Stimulated activated CD8-positive, alpha-beta memory T cell treated with anti-CD3 and anti-CD28 coated beads, Interleukin-15, amount 100 ng/mL, for 1 hour (primary cell): ENCODE data around the gene KRT7.
"Not testable (repeated sequence)": the region's sequence is repeated elsewhere in the genome, so short reads cannot be mapped to it uniquely, and the experiment has no call there.

Experiments used
- DNase-seq: peaks from one replicate; pipeline ENCODE4 v3.0.0-alpha.2; 2020; ENCODE audit warnings: low read depth

Gene KRT7

GRCh38 chr12:52243856-52244614 is 11.0 kb downstream of the KRT7 start:
- DNase-seq: peak; percentile 30

- no peak for DNase-seq
These were observed 11.6 kb downstream of the KRT7 start for GRCh38 chr12:52244615-52244994.

GRCh38 chr12:52245259-52245961 is 12.4 kb downstream of the KRT7 start:
- no peak for DNase-seq

- no peak for DNase-seq
These were observed 13.0 kb downstream of the KRT7 start for GRCh38 chr12:52245962-52246569.

- DNase-seq: no peak
These were observed 13.9 kb downstream of the KRT7 start for GRCh38 chr12:52246720-52247621.

GRCh38 chr12:52247622-52248540 is 14.8 kb downstream of the KRT7 start:
- DNase-seq: no peak

GRCh38 chr12:52248541-52249461 is 15.8 kb downstream of the KRT7 start:
- DNase-seq: no peak

GRCh38 chr12:52249511-52250047 is 16.5 kb downstream of the KRT7 start:
- no peak for DNase-seq

- no peak for DNase-seq
These were observed 17.3 kb downstream of the KRT7 start for GRCh38 chr12:52250048-52250990.

GRCh38 chr12:52251367-52252051 is 18.5 kb downstream of the KRT7 start:
- DNase-seq: no peak

- not testable (repeated sequence) for DNase-seq
These were observed 19.2 kb downstream of the KRT7 start for GRCh38 chr12:52252175-52252615.

GRCh38 chr12:52252728-52253343 is 19.8 kb downstream of the KRT7 start:
- no peak for DNase-seq

- no peak for DNase-seq
These were observed 20.5 kb downstream of the KRT7 start for GRCh38 chr12:52253391-52254179.

- no peak for DNase-seq
These were observed 21.3 kb downstream of the KRT7 start for GRCh38 chr12:52254180-52254964.

- no peak for DNase-seq
These were observed 22.1 kb downstream of the KRT7 start for GRCh38 chr12:52254965-52255751.
